GM10248 (cell line): ENCODE data around the gene EFCAB7.

ENCODE experiments used
- CTCF ChIA-PET: fragments of 300-600 bp; sonication (Branson Sonifier 250); formaldehyde crosslinking; extraction: SDS; loops from one replicate; lab custom pipeline; 2021; ENCODE audit warnings: antibody characterized with exemption; lab: Yijun Ruan, JAX
- POLR2A ChIA-PET: fragments of 350-650 bp; sonication (Branson Sonifier 250); formaldehyde crosslinking; extraction: SDS; loops from one replicate; lab custom pipeline; 2020; ENCODE audit warnings: antibody characterized with exemption; lab: Yijun Ruan, JAX
- DNase-seq: peaks from one replicate; pipeline ENCODE4 v3.0.0; 2012; ENCODE audit errors: extremely low spot score
- TF ChIP-seq, protein P1 (sequence below): IDR thresholded peaks from 2 replicates; pipeline ENCODE4 v1.5.1; 2012; ENCODE audit warnings: mild to moderate bottlenecking, low read depth; ENCODE audit errors: extremely low read depth, missing control alignments, control extremely low read depth

EFCAB7 gene

DNA sequence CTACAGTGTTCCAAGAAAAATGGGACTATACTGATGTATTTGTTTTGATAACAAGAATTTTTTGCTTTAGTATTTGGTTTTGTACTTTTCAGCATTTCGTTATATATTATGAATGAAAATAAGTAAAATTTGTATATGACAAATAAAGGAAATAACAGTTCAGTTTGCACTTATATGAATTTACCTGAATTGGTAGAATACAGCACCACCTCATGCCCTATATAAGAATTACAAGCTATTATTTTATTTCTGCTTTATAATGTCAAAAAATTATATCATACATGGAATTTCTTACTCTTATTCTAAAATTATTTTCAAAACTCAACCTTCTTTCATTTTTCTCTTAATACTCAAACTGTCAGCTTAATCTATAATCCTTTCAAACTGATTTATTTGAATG, 14.6 kb downstream of the EFCAB7 start:
- TF ChIP-seq, protein P1, sequence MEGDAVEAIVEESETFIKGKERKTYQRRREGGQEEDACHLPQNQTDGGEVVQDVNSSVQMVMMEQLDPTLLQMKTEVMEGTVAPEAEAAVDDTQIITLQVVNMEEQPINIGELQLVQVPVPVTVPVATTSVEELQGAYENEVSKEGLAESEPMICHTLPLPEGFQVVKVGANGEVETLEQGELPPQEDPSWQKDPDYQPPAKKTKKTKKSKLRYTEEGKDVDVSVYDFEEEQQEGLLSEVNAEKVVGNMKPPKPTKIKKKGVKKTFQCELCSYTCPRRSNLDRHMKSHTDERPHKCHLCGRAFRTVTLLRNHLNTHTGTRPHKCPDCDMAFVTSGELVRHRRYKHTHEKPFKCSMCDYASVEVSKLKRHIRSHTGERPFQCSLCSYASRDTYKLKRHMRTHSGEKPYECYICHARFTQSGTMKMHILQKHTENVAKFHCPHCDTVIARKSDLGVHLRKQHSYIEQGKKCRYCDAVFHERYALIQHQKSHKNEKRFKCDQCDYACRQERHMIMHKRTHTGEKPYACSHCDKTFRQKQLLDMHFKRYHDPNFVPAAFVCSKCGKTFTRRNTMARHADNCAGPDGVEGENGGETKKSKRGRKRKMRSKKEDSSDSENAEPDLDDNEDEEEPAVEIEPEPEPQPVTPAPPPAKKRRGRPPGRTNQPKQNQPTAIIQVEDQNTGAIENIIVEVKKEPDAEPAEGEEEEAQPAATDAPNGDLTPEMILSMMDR = peak; percentile 25
- no peak for DNase-seq
- ChIA-PET CTCF (interaction anchor here (0.7 to 2.4 kb wide), 12 partner anchors 10 to 575 kb away, joined by 3 to 13 read pairs (median 4); partner anchors contain the start of genes EFCAB7 and ITGB3BP), POLR2A (no interaction called here)

DNA sequence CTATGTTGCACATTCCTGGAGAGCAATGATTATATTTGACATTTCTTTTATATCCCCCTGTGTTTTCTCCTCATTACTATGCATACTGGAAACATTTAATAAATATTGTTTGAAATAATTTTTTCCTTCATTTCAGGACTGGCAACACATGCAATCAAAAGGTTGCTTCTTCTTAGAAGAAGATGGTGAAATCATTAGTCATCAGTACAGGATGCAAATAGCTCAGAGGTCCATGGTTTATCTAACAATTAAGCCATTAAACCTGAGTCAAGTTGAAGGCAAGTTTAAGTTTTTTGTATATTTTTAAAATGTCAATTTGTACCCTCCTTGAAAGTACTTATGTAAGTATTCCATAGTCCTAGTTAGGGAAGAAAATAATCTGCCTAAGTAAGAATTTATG, 22.5 kb downstream of the EFCAB7 start:
- no peak for DNase-seq
- ChIA-PET CTCF (interaction anchor here (1.2 kb wide), 1 partner anchor 12 kb away, joined by 3 read pairs; no protein-coding TSS in a partner anchor), POLR2A (no interaction called here)
- TF ChIP-seq, protein P1 = no peak

DNA sequence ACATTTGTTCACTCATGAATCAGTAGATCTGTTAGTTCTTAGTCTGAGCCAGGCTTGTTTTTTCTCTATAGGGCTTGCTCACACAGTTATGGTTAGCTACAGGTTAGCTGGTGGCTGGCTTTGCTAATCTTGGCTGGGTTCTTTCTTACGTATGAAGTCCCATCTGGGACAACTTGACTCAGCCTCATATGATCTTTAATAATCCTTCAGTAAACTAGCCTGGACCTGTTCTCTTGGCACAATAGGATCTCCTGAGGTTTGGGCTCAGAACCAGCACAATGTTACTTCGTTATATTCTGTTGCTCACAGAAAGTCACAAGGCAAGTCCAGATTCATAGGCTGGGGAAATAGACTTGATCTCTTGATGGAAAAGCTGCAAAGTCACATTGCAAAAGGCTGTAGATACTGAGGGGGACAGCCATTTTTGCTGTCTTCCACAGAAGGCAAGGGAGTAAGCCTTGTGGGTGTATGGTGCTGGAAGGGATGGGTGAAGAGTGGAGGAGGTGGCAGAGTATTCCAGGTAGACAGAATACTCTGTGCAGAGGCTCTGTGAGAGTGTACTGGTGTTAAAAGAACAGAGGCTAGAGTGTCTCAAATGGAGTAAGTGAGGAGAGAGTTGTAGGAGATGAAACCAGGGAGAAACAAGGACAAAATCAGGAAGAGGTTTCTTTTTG, 24.4 kb downstream of the EFCAB7 start:
- TF ChIP-seq, protein P1 = no peak
- no peak for DNase-seq
- CTCF ChIA-PET = interaction anchor here (0.7 to 1.4 kb wide), 3 partner anchors 9 to 22 kb away, joined by 3 to 5 read pairs (median 4); no protein-coding TSS in a partner anchor
- POLR2A ChIA-PET = no interaction called here

DNA sequence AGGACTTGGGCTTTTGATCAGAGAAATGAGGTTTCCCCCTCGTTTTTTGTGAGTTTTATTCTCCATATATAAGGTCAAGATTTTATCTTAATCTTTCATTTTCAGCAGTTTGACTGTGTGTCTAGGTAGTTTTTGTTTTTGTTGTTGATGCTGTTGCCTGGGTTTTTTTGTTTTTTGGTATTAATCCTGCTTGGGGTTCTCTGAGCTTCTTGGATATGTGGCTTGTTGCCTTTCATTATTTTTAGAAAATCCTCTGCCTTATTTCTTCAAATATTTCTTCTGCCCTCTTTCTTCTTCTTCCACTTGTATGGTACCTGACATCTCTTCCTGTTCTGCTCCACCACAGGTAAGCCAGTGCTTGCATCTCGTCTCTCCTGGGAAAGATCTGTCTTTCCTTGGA, 25.0 kb downstream of the EFCAB7 start:
- CTCF ChIA-PET = interaction anchor here (0.7 to 1.4 kb wide), 3 partner anchors 9 to 21 kb away, joined by 3 to 5 read pairs (median 4); no protein-coding TSS in a partner anchor
- DNase-seq = no peak
- TF ChIP-seq, protein P1 = no peak
- POLR2A ChIA-PET = no interaction called here

DNA sequence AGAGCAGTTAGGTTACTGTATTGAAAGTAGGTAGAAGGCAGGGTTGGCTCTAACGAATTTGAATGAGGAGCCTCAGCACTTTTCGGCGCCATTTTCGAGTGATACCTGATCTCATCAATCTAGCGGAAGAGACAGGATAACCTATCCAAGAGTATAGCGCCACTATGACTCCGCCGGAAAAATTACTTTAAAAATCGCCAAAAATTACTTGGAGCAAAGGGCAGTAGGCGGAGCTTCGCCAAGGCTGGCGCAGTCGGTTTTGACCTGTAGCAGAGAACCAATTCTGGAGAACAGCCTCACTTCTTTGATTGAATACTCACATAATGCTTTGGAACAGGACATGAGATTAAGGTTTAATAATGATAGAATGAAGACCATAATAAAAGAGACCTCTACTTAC, 25.6 kb downstream of the EFCAB7 start:
- ChIA-PET POLR2A (no interaction called here), CTCF (interaction anchor here (0.7 to 1.3 kb wide), 3 partner anchors 8 to 11 kb away, joined by 3 to 5 read pairs (median 4); no protein-coding TSS in a partner anchor)
- no peak for DNase-seq
- TF ChIP-seq, protein P1 = no peak

DNA sequence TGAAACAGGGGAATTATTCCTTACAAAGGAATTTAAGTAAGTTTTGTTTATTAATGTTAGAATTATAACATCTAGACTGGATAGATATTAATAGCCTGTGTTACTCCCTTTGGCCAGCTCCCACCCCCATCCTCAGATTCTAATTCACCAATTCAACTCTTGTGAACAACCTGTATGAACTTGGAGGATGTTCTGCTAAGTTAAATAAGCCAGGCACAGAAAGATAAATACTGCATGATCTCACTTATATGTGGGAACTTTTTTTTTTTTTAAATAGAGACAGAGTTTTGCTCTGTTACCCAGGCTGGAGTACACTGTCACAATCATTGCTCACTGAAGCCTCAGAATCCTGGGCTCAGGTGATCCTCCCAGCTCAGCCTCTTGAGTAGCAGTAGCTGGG, 32.2 kb downstream of the EFCAB7 start:
- CTCF ChIA-PET = interaction anchor here (0.8 to 4.3 kb wide), 3 partner anchors 15 to 566 kb away, joined by 3 to 12 read pairs (median 3); no protein-coding TSS in a partner anchor
- no peak for DNase-seq
- POLR2A ChIA-PET = no interaction called here
- TF ChIP-seq, protein P1 = no peak
